HFFc6 (cell line): ENCODE data around the gene KCNK16. TPM values are rescaled to one million over a fixed set of nuclear protein-coding genes. Genes with fewer than 3 reads are reported as not detected.
"Not testable (repeated sequence)": the region's sequence is repeated elsewhere in the genome, so short reads cannot be mapped to it uniquely, and the experiment has no call there.

Experiments
- DNase-seq: peaks from one replicate; pipeline ENCODE4 v3.0.0-alpha.2; 2018
- H3K27ac Mint-ChIP-seq: 2 replicates; pipeline ENCODE4 v1.8.0; 2020; ENCODE audit warnings: mild to moderate bottlenecking, mixed read lengths
- H3K27me3 Mint-ChIP-seq: 2 replicates; pipeline ENCODE4 v1.8.0; 2021; ENCODE audit warnings: mild to moderate bottlenecking, moderate library complexity, mixed read lengths; ENCODE audit not compliant: insufficient read depth
- H3K36me3 Mint-ChIP-seq: 2 replicates; pipeline ENCODE4 v1.8.0; 2021; ENCODE audit warnings: low read depth, mixed read lengths
- H3K4me1 Mint-ChIP-seq: 2 replicates; pipeline ENCODE4 v1.8.0; 2020; ENCODE audit warnings: low read depth, mixed read lengths
- H3K4me3 Mint-ChIP-seq: 2 replicates; pipeline ENCODE4 v1.8.0; 2020; ENCODE audit warnings: mild to moderate bottlenecking, moderate library complexity, mixed read lengths
- H3K9me3 Mint-ChIP-seq: 2 replicates; pipeline ENCODE4 v1.8.0; 2020; ENCODE audit warnings: mild to moderate bottlenecking, mixed read lengths
- CTCF ChIP-seq: fragments of 200-600 bp; sonication (generic); IDR thresholded peaks from 2 replicates; pipeline ENCODE4 v1.5.0; 2021; ENCODE audit warnings: antibody characterized with exemption, mild to moderate bottlenecking
- total RNA-seq, 6 experiments: library from RNA; stranded (reverse); fragmentation: NEBNext Ultra II Directional; extraction: Animal tissue kit (Norgen Biotek cat#: 25700); gene quantifications; 2 replicates in 1 of 6; 3 replicates in 5 of 6; pipeline ENCODE4 v1.2.3, GENCODE V29; 2021

Gene KCNK16
- total RNA-seq, 6 experiments from 2014 or later: not detected

DNA sequence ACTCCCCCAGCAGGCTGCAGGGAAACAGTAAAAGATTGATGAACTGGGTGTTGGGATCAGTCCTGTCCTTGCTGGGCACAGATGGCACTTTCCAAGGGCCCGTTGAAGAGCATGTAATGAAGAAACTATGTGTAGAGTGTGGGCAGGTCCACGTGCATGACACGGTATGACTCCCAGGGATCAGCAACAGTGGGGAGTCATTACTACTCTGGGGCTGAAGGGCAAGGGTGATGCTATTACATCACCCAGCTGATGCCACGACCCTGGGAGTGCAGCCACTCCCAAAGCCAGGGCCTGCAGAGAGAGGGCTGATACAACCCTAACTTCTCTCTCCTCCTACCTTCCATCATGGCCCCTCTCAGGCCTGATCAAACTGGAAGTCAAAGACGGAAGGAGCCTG, 28.4 kb downstream of the KCNK16 start:
- Mint-ChIP-seq H3K4me1 (peaks cover 5% of the 10 kb centered on the region; the same call in 1 of the 2 replicates), H3K4me3 (no peak overlapping the region), H3K27ac (no peak overlapping the region), H3K36me3 (no peaks in the 10 kb centered on the region), H3K27me3 (no peaks in the 10 kb centered on the region; the same call in none of the 2 replicates), H3K9me3 (no peaks in the 10 kb centered on the region; the same call in 1 of the 2 replicates)
- TF ChIP-seq CTCF: no peak
- DNase-seq: no peak

DNA sequence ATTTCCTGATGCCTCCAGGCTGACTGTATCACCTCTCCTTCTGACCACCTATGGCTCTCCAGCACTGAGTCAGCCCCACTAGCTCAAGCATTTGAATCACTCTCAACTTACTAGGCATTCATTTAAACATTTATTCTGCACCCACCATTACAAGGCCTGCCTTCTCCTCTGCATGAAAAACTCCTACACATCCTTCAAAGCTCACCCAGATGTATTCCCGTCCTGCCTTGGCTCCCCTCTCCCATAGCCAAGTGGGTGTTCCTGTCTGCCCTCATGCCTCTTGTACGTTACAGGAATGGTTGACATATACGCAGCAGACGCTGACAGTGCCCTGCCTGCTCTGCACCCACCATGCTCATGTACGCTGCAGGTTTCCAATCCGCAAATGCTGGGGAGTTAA, 29.9 kb downstream of the KCNK16 start:
- peaks cover 6% of the 10 kb centered on the region; the same call in 1 of the 2 replicates for H3K9me3 Mint-ChIP-seq
- no peaks in the 10 kb centered on the region for H3K36me3 Mint-ChIP-seq
- DNase-seq: no peak
- H3K4me1 Mint-ChIP-seq: peaks cover 5% of the 10 kb centered on the region; the same call in 1 of the 2 replicates
- no peak overlapping the region for H3K27ac Mint-ChIP-seq
- peaks cover 2% of the 10 kb centered on the region for H3K27me3 Mint-ChIP-seq
- no peak for TF ChIP-seq CTCF
- H3K4me3 Mint-ChIP-seq: no peak overlapping the region

- no peak overlapping the region for H3K4me3 Mint-ChIP-seq
- no peaks in the 10 kb centered on the region for H3K4me1 Mint-ChIP-seq
- H3K27ac Mint-ChIP-seq: no peak overlapping the region
- peaks cover 4% of the 10 kb centered on the region for H3K27me3 Mint-ChIP-seq
- no peaks in the 10 kb centered on the region for H3K36me3 Mint-ChIP-seq
- no peak for DNase-seq
- H3K9me3 Mint-ChIP-seq: peaks cover 27% of the 10 kb centered on the region
- TF ChIP-seq CTCF: no peak
Observed at GRCh38 chr6:39289490-39289889, 33.0 kb downstream of the KCNK16 start.

DNA sequence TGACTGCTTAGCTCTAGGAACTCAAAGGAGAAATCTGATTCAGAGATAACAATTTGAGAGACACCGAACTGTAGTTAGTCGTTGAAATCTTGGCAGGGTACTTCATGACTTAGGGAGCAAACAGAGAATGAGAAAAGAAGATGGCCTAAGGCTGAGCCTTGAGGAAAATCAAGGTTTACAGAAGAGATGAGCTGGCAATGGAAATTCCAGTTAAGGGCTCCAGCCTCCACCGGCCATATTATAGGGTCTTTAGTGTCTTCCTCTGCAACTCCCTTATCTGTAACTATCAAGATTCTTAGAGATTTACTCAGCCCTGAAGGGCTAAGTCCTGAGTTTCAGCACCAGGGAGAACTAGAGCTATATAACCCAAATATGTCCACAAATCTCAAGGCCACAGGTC, 34.9 kb downstream of the KCNK16 start:
- H3K27me3 Mint-ChIP-seq: peaks cover 4% of the 10 kb centered on the region
- no peak overlapping the region for H3K27ac Mint-ChIP-seq
- no peaks in the 10 kb centered on the region for H3K36me3 Mint-ChIP-seq
- DNase-seq: no peak
- no peak for TF ChIP-seq CTCF
- H3K4me1 Mint-ChIP-seq: no peaks in the 10 kb centered on the region
- H3K4me3 Mint-ChIP-seq: no peak overlapping the region
- peaks cover 33% of the 10 kb centered on the region for H3K9me3 Mint-ChIP-seq

GRCh38 chr6:39286596-39286995, 35.9 kb downstream of the KCNK16 start:
- H3K27me3 Mint-ChIP-seq, H3K36me3 Mint-ChIP-seq, H3K4me1 Mint-ChIP-seq: not testable (repeated sequence)

GRCh38 chr6:39282774-39283173, 39.7 kb downstream of the KCNK16 start:
- Mint-ChIP-seq H3K4me1 (no peaks in the 10 kb centered on the region), H3K27me3 (peaks cover 2% of the 10 kb centered on the region), H3K27ac (no peak overlapping the region)

More at GRCh38 chr6:39286596-39286995, 35.9 kb downstream of the KCNK16 start:
- not testable (repeated sequence) for H3K4me3 Mint-ChIP-seq, DNase-seq, H3K27ac Mint-ChIP-seq
- H3K9me3 Mint-ChIP-seq: peaks cover 36% of the 10 kb centered on the region

More at GRCh38 chr6:39282774-39283173, 39.7 kb downstream of the KCNK16 start:
- no peak for TF ChIP-seq CTCF
- DNase-seq: no peak
- H3K4me3 Mint-ChIP-seq: no peak overlapping the region
- no peaks in the 10 kb centered on the region for H3K36me3 Mint-ChIP-seq
- peaks cover 41% of the 10 kb centered on the region for H3K9me3 Mint-ChIP-seq
